Cardiac muscle cell (in vitro differentiated cells and primary cell): ENCODE measurements around the gene DUSP16. TPM values are rescaled to one million over a fixed set of nuclear protein-coding genes. Genes with fewer than 3 reads are reported as not detected.

Source experiments
- DNase-seq, 2 donors: peaks; one replicate each; pipeline versions ENCODE4 v3.0.0 to v3.0.0-alpha.2; 2010 to 2017; ENCODE audit warnings: low read depth in 1 of 2, low spot score in 1 of 2
- H3K27ac ChIP-seq: fragments of 200-600 bp; sonication (generic); 2 replicates; pipeline ENCODE4 v1.5.1; 2016
- H3K27me3 ChIP-seq: fragments of 200-600 bp; sonication (generic); 2 replicates; pipeline ENCODE4 v1.6.0; 2016; ENCODE audit warnings: control low read depth
- H3K36me3 ChIP-seq: fragments of 200-600 bp; sonication (generic); 2 replicates; pipeline ENCODE4 v1.5.1; 2016; ENCODE audit warnings: control low read depth
- H3K4me1 ChIP-seq: fragments of 200-600 bp; sonication (generic); 2 replicates; pipeline ENCODE4 v1.8.1; 2017; ENCODE audit warnings: low read depth, mild to moderate bottlenecking, mixed run types
- H3K4me3 ChIP-seq: fragments of 200-600 bp; sonication (generic); 2 replicates; pipeline ENCODE4 v1.5.1; 2016; ENCODE audit warnings: mild to moderate bottlenecking
- H3K9me3 ChIP-seq: fragments of 200-600 bp; sonication (generic); 2 replicates; pipeline ENCODE4 v1.5.1; 2017; ENCODE audit warnings: low read depth, mild to moderate bottlenecking, control low read depth
- polyA plus RNA-seq: library from polyadenylated mRNA; unstranded; fragments of >200 nt; fragmentation: Nextera tagmentation; extraction: Ambion mirVana; gene quantifications from 2 replicates; pipeline ENCODE4 v1.2.1, GENCODE V29; 2016
- total RNA-seq: library from RNA; depleted of rRNA; stranded (reverse); fragments of >200 nt; gene quantifications from 2 replicates; pipeline ENCODE4 v1.2.3, GENCODE V29; 2016
- TF ChIP-seq, protein P1 (sequence below): IDR thresholded peaks from 2 replicates; pipeline ENCODE4 v1.5.1; 2012; ENCODE audit warnings: low read depth, mild to moderate bottlenecking, low read length

Gene DUSP16
- total and polyA plus RNA-seq, 2 experiments from 2014 or later, result 5.9 to 28.1 TPM

DNA sequence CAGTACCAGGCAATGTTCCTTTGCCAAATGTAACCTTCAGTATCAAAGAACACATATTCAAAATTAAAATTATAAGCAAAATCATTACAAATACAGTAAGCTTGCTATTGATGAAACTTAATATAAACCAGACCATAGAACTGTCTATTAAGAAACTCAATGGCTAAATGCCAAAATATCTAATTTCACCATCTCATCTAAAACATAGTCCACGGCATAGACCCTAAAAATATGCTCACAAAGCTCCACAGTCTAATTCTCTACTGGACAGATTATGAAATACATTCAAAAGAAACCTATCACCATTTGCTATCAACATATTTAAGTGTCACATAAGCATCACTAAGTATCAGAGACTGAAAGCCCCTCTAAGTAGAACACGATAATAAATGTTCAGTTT lies 25.2 kb downstream of the DUSP16 start:
- Histone ChIP-seq H3K9me3 (no peaks in the 10 kb centered on the region), H3K4me3 (no peak overlapping the region), H3K4me1 (peaks cover 28% of the 10 kb centered on the region), H3K27ac (no peak overlapping the region), H3K36me3 (no peaks in the 10 kb centered on the region), H3K27me3 (no peaks in the 10 kb centered on the region)
- TF ChIP-seq, protein P1, sequence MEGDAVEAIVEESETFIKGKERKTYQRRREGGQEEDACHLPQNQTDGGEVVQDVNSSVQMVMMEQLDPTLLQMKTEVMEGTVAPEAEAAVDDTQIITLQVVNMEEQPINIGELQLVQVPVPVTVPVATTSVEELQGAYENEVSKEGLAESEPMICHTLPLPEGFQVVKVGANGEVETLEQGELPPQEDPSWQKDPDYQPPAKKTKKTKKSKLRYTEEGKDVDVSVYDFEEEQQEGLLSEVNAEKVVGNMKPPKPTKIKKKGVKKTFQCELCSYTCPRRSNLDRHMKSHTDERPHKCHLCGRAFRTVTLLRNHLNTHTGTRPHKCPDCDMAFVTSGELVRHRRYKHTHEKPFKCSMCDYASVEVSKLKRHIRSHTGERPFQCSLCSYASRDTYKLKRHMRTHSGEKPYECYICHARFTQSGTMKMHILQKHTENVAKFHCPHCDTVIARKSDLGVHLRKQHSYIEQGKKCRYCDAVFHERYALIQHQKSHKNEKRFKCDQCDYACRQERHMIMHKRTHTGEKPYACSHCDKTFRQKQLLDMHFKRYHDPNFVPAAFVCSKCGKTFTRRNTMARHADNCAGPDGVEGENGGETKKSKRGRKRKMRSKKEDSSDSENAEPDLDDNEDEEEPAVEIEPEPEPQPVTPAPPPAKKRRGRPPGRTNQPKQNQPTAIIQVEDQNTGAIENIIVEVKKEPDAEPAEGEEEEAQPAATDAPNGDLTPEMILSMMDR, result no peak
- no peak for DNase-seq

DNA sequence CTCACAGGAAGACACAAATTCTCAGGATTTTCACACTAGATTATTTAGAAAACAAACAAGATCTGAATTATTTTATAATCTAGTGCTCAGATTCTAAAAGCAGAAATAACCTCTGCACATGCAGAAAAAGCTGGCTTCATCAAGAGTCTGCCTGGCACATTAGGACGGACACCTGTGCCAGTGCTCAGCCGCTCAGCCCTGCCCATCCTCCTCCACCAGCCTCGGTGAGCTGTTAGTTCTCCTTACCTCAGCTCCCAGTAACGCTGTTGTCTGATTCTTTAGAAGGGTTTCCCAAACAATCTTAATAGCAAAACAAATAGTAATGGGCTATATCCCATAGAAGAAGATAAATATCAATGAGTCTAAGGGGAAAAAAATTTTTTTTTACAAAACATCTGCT lies 27.7 kb downstream of the DUSP16 start:
- TF ChIP-seq, protein P1, result no peak
- Histone ChIP-seq H3K9me3 (no peaks in the 10 kb centered on the region), H3K4me1 (peaks cover 34% of the 10 kb centered on the region), H3K27me3 (no peaks in the 10 kb centered on the region), H3K27ac (peak overlapping the region; percentile 89), H3K36me3 (no peaks in the 10 kb centered on the region), H3K4me3 (no peak overlapping the region)
- no peak for DNase-seq

DNA sequence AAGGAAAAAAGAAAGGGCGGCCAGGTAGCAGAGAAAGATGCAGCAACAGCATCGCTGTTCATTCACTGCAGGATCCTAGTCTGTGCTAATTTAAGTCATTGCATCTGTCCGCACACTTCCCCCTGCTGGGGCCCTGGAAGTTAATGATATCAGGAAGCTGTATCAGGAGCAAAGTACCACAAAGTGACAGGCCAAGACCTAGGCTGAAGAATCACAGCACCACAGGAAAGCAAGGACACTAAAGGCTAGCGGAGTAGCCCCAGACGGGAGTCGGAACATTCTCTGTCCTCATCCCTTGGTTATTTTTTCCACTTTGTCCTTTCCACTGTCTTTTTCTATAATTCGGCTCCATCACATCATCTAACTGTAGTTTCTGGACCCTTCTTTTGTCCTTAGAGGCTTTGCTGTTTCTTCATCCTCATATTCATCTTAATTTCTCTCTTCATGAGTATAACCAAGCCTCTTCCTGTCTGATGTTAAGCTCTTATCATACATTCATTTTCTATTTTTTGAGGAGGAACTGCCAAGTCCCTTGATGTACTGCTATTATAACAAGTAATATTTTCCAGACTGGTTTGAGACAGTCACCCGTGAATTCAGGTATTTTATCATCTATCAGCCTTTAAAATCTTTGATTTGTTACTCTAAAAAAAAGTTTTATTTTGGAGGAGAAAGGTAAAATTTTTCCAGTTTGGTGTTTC lies 28.3 kb downstream of the DUSP16 start:
- H3K9me3 ChIP-seq, result no peaks in the 10 kb centered on the region
- peaks cover 35% of the 10 kb centered on the region for H3K4me1 ChIP-seq
- H3K4me3 ChIP-seq, result no peak overlapping the region
- TF ChIP-seq, protein P1, result no peak
- H3K27me3 ChIP-seq, result no peaks in the 10 kb centered on the region
- DNase-seq, result peak in 1 of 2 donors; percentile 70
- no peaks in the 10 kb centered on the region for H3K36me3 ChIP-seq
- H3K27ac ChIP-seq, result peak overlapping the region; percentile 89

DNA sequence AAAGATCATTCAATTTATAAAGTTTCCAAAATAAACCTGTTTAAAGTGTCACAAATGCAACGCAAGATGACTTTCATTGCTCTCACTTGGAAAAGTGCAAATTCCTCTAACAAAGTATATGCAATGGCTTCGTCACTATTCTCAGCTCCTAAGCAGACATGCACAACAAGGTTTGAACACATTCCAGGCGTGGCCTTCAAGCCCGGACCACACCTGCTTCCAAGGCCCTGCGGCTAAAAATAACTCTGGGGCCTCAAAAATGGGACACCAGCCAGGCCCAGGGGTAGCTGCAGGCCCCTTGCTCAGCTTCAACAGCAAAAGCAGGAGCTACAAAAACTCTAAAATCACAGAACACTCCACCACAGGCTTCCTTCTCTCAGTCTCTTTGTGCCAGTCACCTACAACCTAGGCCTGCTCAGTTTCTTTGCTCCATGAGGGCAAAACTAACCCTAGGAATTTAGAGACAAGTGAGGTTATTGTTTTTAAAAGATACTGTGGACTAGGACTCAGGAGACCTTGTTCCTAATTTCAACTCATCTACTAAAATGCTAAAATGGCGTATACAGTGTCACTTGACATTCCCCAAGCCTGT lies 29.3 kb downstream of the DUSP16 start:
- no peak overlapping the region for H3K4me3 ChIP-seq
- DNase-seq, result peak; percentile 8 to 85
- H3K27me3 ChIP-seq, result no peaks in the 10 kb centered on the region
- no peaks in the 10 kb centered on the region for H3K36me3 ChIP-seq
- peak overlapping the region; percentile 89 for H3K27ac ChIP-seq
- H3K9me3 ChIP-seq, result no peaks in the 10 kb centered on the region
- TF ChIP-seq, protein P1, result no peak
- H3K4me1 ChIP-seq, result peaks cover 36% of the 10 kb centered on the region

DNA sequence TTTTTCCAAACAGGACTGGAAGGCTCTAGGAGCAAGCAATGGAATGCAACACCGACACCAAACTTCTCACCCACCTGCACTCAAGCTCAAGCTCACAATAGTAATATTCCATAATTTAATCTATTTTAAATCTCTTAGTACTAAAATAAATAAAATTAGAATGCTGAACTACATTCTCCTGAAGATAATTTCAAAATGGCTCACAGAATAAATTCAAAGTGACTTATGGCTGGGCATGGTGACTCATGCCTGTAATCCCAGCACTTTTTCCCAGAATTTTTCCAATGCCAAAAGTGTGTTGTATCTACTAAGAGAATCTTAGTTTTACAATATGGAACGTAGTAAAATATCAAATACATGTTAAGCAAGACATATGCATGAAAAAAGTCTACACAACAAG lies 31.5 kb downstream of the DUSP16 start:
- H3K4me3 ChIP-seq, result no peak overlapping the region
- TF ChIP-seq, protein P1, result no peak
- no peaks in the 10 kb centered on the region for H3K9me3 ChIP-seq
- no peak overlapping the region for H3K27ac ChIP-seq
- peaks cover 57% of the 10 kb centered on the region for H3K4me1 ChIP-seq
- DNase-seq, result no peak
- no peaks in the 10 kb centered on the region for H3K27me3 ChIP-seq
- H3K36me3 ChIP-seq, result no peaks in the 10 kb centered on the region
